Stimulated activated CD8-positive, alpha-beta memory T cell treated with anti-CD3 and anti-CD28 coated beads, Interleukin-4, amount 100 ng/mL, for 48 hours (primary cell): ENCODE data around the gene C6orf132.
"Not testable (repeated sequence)": the region's sequence is repeated elsewhere in the genome, so short reads cannot be mapped to it uniquely, and the experiment has no call there.

ENCODE experiments used
- DNase-seq: peaks from one replicate; pipeline ENCODE4 v3.0.0-alpha.2; 2020

Gene C6orf132

GRCh38 chr6:42162384-42162783 is 20.0 kb upstream of the C6orf132 start:
- DNase-seq: no peak

- no peak for DNase-seq
Observed at GRCh38 chr6:42159431-42160024, 17.1 kb upstream of the C6orf132 start.

- no peak for DNase-seq
Observed at GRCh38 chr6:42158631-42159030, 16.2 kb upstream of the C6orf132 start.

GRCh38 chr6:42158011-42158410 is 15.6 kb upstream of the C6orf132 start:
- DNase-seq: no peak

GRCh38 chr6:42156638-42157037 is 14.2 kb upstream of the C6orf132 start:
- DNase-seq: no peak

GRCh38 chr6:42155293-42155692 is 12.9 kb upstream of the C6orf132 start:
- DNase-seq: no peak

- DNase-seq: no peak
Observed at GRCh38 chr6:42154461-42155209, 12.2 kb upstream of the C6orf132 start.

GRCh38 chr6:42153921-42154320 is 11.5 kb upstream of the C6orf132 start:
- no peak for DNase-seq

GRCh38 chr6:42152528-42153213 is 10.3 kb upstream of the C6orf132 start:
- not testable (repeated sequence) for DNase-seq

- DNase-seq: no peak
Observed at GRCh38 chr6:42152024-42152423, 9.6 kb upstream of the C6orf132 start.

GRCh38 chr6:42150254-42150653 is 7.8 kb upstream of the C6orf132 start:
- no peak for DNase-seq

- no peak for DNase-seq
Observed at GRCh38 chr6:42148058-42148457, 5.6 kb upstream of the C6orf132 start.

- no peak for DNase-seq
Observed at GRCh38 chr6:42147138-42147562, 4.7 kb upstream of the C6orf132 start.

- DNase-seq: no peak
Observed at GRCh38 chr6:42141603-42142117, 760 bp downstream of the C6orf132 start.

- no peak for DNase-seq
Observed at GRCh38 chr6:42140756-42141602, 1.4 kb downstream of the C6orf132 start.

- no peak for DNase-seq
Observed at GRCh38 chr6:42140032-42140431, 2.4 kb downstream of the C6orf132 start.

GRCh38 chr6:42138630-42139619 is 3.5 kb downstream of the C6orf132 start:
- DNase-seq: no peak

GRCh38 chr6:42138190-42138589 is 4.2 kb downstream of the C6orf132 start:
- no peak for DNase-seq

- no peak for DNase-seq
Observed at GRCh38 chr6:42137194-42137753, 5.1 kb downstream of the C6orf132 start.

- DNase-seq: peak; percentile 65
Observed at GRCh38 chr6:42136508-42137193, 5.8 kb downstream of the C6orf132 start.

GRCh38 chr6:42135722-42136121 is 6.7 kb downstream of the C6orf132 start:
- no peak for DNase-seq
